Suprapubic skin (tissue), 4 donors: Measurements from ENCODE around the gene PPP1R37. TPM values are rescaled to one million over a fixed set of nuclear protein-coding genes. Genes with fewer than 3 reads are reported as not detected.

Experiments
- DNase-seq, 2 donors: peaks; one replicate each; pipeline ENCODE4 v3.0.0-alpha.2; 2019; ENCODE audit warnings: low spot score in 2 of 2
- H3K27ac ChIP-seq: fragments of 200-600 bp; sonication (generic); one replicate; pipeline ENCODE4 v1.5.1; 2019
- H3K27me3 ChIP-seq: fragments of 200-600 bp; sonication (generic); one replicate; pipeline ENCODE4 v1.5.1; 2019
- H3K36me3 ChIP-seq: fragments of 200-600 bp; sonication (generic); one replicate; pipeline ENCODE4 v1.5.1; 2019
- H3K4me1 ChIP-seq: fragments of 200-600 bp; sonication (generic); one replicate; pipeline ENCODE4 v1.5.1; 2019
- H3K4me3 ChIP-seq: fragments of 200-600 bp; sonication (generic); one replicate; pipeline ENCODE4 v1.5.1; 2019; ENCODE audit warnings: mild to moderate bottlenecking
- H3K9me3 ChIP-seq: fragments of 200-600 bp; sonication (generic); one replicate; pipeline ENCODE4 v1.5.1; 2019
- CTCF ChIP-seq, 2 donors: fragments of 200-600 bp in 1 of 2; fragments of 450-650 bp in 1 of 2; sonication (generic) in 1 of 2; IDR thresholded peaks; one replicate each; pipeline ENCODE4 v1.5.1; 2016 to 2019; ENCODE audit warnings: antibody characterized with exemption in 2 of 2, mild to moderate bottlenecking in 1 of 2, moderate library complexity in 1 of 2
- EP300 ChIP-seq: sonication (generic); formaldehyde crosslinking; IDR thresholded peaks from one replicate; pipeline ENCODE4 v1.6.1; 2017; ENCODE audit warnings: antibody characterized with exemption
- POLR2A ChIP-seq, 2 donors: fragments of 450-650 bp; IDR thresholded peaks; one replicate each; pipeline ENCODE4 v1.6.1; 2017; ENCODE audit warnings: antibody characterized with exemption in 2 of 2, mild to moderate bottlenecking in 2 of 2, moderate library complexity in 2 of 2
- POLR2AphosphoS5 ChIP-seq, 3 donors: sonication (generic); formaldehyde crosslinking; IDR thresholded peaks; one replicate each; pipeline ENCODE4 v1.6.1; 2017; ENCODE audit warnings: antibody characterized with exemption in 3 of 3
- WGBS: methylation state at CpG from one replicate; pipeline ENCODE4 v1.1.5; 2018; 5-methylcytosine and 5-hydroxymethylcytosine counted together
- total RNA-seq, 4 donors: library from RNA; depleted of rRNA; stranded (reverse); fragments of >200 nt; gene quantifications; one replicate each; pipeline ENCODE4 v1.1.0, GENCODE V29; 2016

Gene PPP1R37
- total RNA-seq, 4 donors from 2014 or later: 24.6 to 43.1 (median 33.5) TPM

GRCh38 chr19:45071545-45071938, 21.4 kb upstream of the PPP1R37 start:
- Histone ChIP-seq H3K27me3 (no peaks in the 10 kb centered on the region), H3K4me1 (peaks cover 49% of the 10 kb centered on the region), H3K9me3 (no peaks in the 10 kb centered on the region), H3K36me3 (peaks cover 60% of the 10 kb centered on the region), H3K27ac (peak overlapping the region; percentile 53), H3K4me3 (no peak overlapping the region)
- TF ChIP-seq CTCF (IDR thresholded peaks at IDR 0.05) (no peak), EP300 (no peak), POLR2A (IDR thresholded peaks at IDR 0.05) (no peak), POLR2AphosphoS5 (IDR thresholded peaks at IDR 0.05) (no peak)
- 72% methylated on average over 13 of the region's 25 CpGs for WGBS
- no peak for DNase-seq

GRCh38 chr19:45071969-45072790, 20.8 kb upstream of the PPP1R37 start:
- 80% methylated on average over 5 of the region's 34 CpGs for WGBS
- Histone ChIP-seq H3K27ac (peak overlapping the region; percentile 53), H3K27me3 (no peaks in the 10 kb centered on the region), H3K4me3 (no peak overlapping the region), H3K36me3 (peaks cover 54% of the 10 kb centered on the region), H3K4me1 (peaks cover 55% of the 10 kb centered on the region), H3K9me3 (no peaks in the 10 kb centered on the region)
- no peak for DNase-seq
- TF ChIP-seq POLR2A (IDR thresholded peaks at IDR 0.05) (no peak), CTCF (IDR thresholded peaks at IDR 0.05) (no peak), POLR2AphosphoS5 (IDR thresholded peaks at IDR 0.05) (no peak), EP300 (no peak)

GRCh38 chr19:45074744-45075300, 18.2 kb upstream of the PPP1R37 start:
- no peaks in the 10 kb centered on the region for H3K27me3 ChIP-seq
- TF ChIP-seq CTCF (IDR thresholded peaks at IDR 0.05): no peak
- TF ChIP-seq POLR2A (IDR thresholded peaks at IDR 0.05): no peak
- no peak for TF ChIP-seq POLR2AphosphoS5 (IDR thresholded peaks at IDR 0.05)
- TF ChIP-seq EP300: no peak
- DNase-seq: no peak
- WGBS: 77% methylated on average over 5 of the region's 11 CpGs
- H3K9me3 ChIP-seq: no peaks in the 10 kb centered on the region
- H3K4me3 ChIP-seq: peak overlapping the region; percentile 68
- H3K36me3 ChIP-seq: peaks cover 27% of the 10 kb centered on the region
- H3K4me1 ChIP-seq: peaks cover 63% of the 10 kb centered on the region
- peak overlapping the region; percentile 83 for H3K27ac ChIP-seq

GRCh38 chr19:45075301-45076028, 17.5 kb upstream of the PPP1R37 start:
- WGBS: 12% methylated on average over 17 of the region's 26 CpGs
- Histone ChIP-seq H3K4me3 (peak overlapping the region; percentile 68), H3K27me3 (no peaks in the 10 kb centered on the region), H3K36me3 (peaks cover 21% of the 10 kb centered on the region), H3K4me1 (peaks cover 70% of the 10 kb centered on the region), H3K9me3 (no peaks in the 10 kb centered on the region), H3K27ac (peak overlapping the region; percentile 83)
- TF ChIP-seq CTCF (IDR thresholded peaks at IDR 0.05) (no peak), EP300 (no peak), POLR2AphosphoS5 (IDR thresholded peaks at IDR 0.05) (no peak), POLR2A (IDR thresholded peaks at IDR 0.05) (no peak)
- peak in 1 of 2 donors; percentile 89 for DNase-seq
